Measurements from ENCODE around the gene NME1.
"Not testable (repeated sequence)": the region's sequence is repeated elsewhere in the genome, so short reads cannot be mapped to it uniquely, and the experiment has no call there.

NME1 gene

DNA sequence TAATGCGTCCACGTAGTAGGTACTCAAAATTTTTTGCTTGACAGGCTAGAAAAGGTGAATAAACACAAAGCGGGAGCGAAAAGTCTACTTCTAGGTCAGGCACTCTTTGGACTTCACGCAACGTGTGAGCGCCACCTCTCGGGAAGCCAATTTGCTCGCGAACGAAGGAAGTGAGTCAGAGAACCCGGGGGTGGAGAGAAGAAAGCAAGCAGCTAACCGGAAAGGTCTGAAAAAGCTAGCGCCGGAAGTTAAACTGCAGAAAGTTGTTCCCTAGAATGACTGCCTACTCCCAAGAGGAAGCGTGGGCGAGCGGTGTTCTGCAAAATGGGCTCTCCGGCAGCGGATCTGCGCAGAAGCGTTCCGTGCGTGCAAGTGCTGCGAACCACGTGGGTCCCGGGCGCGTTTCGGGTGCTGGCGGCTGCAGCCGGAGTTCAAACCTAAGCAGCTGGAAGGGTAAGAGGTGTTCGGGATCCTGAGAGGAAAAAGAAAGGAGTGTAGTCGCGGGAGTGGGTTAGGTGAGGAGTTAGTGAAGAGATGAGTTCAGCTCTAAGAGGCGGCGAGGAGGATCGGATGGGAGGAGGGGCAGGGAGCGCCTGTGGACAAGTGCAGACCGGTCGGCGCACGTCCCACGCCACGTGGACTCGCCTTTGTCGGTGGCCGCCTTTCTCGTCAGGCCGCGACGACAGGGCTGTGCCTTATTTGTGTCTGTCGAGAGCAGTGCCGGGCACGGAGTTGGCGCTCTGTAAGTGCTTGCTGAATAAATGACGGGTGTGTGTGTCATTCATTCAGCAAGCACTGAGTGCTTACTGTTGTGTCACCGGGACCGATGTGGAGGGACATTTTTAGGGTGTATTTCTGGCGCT, at the start of gene NME1:
TSS of gene NME1 (plus strand) at position 350 of the 863 bp plus-strand sequence. CDS start 2,096 bp downstream, outside the sequence.
- peak; percentile 97 for DNase-seq

DNA sequence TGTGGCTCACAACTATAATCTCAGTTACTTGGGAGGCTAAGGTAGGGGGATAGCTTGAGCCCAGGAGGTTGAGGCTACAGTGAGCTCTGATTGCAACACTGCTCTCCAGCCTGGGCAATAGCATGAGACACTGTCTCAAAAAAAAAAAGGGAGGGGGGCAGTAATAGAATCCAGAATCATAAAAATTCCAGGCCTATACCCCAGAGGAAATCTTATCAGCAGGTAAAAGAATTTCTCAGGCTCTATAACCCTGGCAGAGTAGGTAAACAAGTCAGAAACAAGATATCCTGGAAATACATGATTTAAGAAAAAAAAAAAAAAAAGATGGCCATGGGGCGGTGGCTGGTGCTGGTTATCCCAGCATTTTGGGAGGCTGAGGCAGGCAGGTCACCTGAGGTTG, 45.6 kb upstream of the NME1 start:
- no peak for DNase-seq

DNA sequence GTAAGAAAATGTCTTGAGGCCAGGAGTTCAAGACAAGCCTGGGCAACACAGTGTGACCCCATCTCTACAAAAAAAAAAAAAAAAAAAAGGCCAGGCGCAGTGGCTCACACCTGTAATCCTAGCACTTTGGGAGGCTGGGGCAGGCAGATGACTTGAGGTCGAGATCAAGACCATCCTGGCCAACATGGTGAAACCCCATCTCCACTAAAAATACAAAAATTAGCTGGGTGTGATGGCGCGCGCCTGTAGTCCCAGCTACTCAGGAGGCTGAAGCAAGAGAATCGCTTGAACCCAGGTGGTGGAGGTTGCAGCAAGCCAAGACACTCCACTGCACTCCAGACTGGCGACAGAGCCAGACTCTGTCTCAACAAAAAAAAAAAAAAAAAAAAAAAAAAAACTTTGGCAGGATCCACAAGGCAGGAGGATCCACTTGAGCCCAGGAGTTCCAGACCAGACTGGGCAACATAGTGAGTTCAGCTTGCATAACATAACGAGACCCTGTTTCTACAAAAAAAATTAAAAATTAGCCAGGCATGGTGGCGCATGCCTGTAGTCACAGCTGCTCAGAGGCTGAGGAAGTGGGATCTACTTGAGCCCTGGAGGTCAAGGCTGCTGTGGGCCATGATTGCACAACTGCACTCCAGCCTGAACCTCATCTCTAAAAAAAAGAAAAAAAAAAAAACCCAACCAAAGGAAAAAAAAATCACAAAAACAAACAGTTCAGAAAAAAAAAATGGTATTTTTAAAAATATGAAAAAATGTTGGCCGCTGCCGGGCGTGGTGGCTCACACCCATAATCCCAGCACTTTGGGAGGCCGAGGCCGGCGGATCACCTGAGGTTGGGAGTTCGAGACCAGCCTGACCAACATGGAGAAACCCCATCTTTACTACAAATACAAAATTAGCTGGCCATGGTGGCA, 40.8 kb upstream of the NME1 start:
- DNase-seq: peak; percentile 61

DNA sequence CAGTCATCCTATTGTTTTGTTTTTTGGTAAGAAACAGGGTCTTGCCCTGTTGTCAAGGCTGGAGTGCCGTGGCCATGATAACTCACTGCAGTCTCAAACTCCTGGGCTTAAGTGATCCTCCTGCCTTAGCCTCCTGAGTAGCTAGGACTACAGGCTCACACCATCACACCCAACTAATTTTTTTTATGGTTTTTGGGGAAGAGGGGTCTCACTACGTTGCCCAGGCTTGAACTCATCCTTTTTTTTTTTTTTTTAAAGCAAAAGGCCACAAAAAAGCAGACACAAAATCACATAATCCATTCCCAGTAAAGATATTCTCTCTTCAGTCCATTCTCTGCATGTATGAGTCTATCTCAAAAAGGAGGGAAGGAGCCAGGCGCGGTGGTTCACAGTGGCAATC, 38.2 kb upstream of the NME1 start:
- no peak for DNase-seq

DNA sequence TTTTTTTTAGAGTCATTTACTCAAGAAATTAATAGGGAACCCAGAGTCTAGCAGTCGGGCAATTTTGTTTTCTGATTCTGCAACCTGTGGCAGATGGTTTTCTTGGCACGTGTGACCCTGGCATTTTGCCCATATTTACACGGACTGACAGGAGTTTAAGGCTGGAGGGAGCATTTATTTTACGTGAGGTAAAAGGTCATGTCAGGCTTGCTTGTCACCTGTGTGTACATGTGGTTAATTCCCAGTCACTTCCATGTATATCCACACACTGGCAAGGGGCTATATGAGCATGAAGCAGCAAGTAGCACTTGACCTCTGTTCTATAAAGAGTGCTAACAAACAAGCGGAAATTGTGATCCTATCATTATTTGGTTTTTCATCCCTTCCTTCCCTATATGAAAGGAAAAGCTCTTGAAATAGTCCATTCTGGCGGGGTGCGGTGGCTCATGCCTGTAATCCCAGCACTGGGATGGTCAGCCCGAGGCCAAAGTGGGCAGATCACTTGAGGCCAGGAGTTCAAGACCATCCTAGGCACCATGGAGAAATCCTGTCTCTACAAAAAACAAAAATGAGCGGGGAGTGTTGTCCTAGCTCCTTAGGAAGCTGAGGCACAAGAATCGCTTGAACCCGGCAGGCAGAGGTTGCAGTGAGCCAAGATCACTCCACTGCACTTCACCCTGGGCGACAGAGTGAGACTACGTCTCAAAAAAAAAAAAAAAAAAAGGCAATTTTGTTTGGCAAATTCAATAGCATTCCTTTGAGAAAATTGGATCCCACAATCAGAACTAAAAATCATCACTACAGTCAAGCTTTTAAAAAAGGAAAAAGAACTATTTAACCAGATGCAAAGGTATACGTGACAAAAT, 34.8 kb upstream of the NME1 start:
- peak; percentile 97 for DNase-seq

DNA sequence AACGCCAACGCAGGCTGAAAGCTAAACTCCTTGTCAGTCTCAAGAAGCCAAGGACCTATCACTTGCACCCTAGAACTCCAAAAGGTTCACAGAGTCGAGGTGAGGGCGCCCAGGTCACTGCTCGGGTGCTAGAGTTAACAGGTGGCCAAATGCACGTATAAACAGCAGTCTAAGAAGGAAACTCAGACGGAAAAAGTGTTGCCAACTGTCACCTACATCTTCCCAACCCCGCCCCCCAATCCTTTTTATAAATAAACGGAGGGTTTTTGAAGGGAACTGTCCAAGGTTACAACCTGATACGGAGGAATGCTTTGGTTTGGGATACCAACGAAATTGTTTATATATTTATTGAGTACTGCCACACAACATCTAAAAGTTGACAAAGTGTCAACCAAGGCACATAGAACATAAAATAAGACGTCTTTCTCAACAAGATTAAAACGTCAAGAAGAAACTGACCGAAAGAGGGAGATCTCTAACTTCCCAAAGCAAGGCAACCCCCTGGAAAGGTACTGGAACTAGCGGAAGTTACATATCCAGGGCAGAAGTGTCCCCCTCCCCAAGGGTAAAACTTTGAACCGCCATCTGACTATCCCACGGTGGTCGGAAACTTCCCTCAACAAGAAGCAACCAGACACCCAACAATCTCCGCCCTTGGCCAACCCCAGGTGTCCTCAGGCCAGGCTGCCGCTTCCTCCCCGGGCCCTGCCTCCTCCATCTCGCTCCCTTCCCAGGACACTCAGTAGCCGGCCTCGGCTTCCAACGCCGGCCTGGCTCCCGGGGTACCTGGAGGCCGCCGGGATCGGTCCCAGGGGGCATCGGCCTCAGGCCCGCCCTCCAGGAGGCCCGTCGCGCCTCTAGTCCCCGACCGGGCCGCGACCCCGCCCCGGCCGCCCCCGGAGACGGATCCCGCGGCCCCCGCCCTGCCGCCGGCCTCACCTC, 33.7 kb upstream of the NME1 start:
- DNase-seq: peak; percentile 23

DNA sequence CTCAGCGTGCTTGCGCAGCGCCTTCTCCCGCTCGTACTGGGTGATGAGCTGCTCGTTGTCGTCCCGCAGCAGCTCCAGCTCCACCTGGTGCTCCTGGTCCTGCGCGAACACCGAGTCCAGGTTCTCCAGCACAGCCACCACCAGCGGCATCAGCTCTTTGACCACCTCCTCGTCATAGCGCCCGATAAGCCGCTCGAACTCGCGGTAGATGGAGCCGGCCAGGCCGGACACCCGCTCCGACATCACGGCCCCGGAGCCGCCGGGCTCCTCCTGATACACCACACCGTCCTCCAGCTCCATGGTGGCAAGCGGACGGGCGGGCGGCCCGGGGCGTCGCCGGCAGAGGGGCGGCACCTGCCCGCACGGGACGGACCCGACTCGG, 33.0 kb upstream of the NME1 start:
- DNase-seq: peak; percentile 41

DNA sequence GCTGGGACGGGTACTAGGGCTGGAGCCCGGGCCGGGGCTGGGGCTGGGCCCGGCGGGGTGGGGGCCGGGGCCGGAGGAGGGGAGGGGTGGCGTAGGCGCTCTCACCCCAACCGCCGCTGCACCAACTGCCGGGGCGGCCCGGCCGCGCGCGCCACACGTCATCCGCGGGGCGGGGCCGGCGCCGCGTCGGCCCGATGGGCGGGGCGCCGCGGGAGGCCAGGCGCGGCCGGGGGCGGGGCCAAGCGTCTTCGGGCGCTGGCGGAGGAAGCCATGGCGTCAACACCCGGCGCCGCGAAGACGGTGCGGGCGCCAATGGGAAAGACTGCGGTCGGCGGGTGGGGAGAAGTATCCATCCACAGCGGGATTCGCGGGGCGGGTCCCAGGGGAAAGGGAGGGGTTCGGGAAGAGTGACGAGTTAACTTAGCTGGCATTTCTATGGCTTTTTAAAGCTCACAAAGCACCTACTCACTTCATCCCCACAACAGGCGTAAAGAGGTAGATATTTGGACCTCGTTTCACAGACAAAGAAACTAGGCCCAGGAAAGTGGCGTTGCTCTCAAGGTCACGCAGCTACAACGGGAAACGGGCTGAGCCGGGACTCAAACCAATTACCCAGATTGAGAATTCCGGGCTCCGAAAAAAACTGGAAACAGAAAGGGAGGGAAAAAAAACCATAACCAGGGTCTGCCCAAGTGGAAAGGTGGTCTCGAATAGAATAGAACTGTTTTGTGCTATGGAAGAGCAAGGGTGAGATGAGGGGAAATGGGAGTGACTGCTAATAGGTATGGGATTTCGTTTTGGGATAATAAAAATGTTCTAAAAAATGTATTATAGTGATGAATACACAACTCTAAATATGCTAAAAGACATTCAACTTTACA, 32.4 kb upstream of the NME1 start, which contains the start of gene SPAG9:
TSS of gene SPAG9 (minus strand) at position 130 of the 881 bp plus-strand sequence. CDS start 212 bp downstream, outside the sequence.
- DNase-seq: peak; percentile 94

DNA sequence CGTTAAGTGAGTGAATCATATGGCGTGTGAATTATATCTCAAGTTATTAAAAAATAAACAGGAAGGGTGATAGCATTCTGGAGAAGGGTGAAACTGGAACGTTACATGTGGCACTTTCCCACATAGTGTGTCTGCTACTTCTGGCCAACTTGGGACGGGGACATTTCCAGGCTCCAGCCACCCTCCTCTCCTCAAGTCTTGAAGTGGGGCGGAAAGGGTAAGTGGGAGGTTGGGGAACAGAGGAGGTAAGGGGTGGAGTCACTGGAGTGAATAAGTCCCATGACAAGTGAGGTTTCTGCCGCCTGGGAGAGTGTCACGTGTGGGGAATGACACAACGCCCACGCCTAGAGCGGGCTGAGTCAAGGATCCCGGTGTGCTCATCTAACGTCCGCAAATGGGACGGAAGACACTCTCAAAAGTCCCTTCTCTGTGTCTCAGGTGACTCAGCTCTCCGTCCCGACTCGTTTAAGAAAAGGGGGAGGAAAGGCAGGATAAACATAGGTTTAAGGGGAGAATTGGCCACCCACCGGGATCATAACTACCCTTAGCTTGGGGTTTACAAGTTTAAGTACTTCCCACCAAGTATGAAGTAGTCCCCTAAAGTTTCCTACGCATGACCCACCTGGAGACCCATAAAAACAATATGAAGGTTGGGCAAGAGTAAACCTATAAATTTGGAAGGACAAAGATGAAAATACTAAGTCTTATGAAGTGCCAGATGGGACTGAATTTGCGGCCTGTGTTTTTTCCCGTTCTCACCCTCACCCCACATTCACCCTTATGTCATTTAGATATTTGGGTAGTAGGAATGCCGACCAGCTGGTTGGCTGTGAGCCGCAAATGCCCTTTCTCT, 31.5 kb upstream of the NME1 start:
- DNase-seq: peak; percentile 52

DNA sequence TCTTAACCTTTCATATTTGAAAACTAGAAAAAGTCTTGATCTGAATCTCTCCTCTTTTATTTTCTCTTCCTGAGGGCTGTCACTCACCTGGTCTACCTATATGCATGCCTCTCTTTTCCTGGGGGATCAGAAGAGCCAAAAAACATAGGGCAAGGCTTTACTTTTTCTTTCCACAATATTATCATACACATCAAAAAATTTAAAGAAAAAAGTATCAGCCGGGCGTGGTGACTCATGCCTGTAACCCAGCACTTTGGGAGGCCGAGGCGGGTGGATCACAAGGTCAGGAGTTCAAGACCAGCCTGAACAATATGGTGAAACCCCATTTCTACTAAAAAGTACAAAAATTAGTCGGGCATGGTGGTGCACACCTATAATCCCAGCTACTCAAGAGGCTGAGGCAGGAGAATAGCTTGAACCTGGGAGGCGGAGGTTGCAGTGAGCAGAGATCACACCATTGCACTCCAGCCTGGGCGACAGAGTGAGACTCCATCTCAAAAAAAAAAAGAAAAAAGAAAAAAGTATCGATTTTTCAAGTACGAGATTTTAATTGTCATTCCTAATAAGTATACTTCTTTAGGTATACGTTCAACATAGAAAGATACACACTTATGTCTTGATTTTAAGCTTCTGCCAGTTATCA, 30.8 kb upstream of the NME1 start:
- DNase-seq: not testable (repeated sequence)

DNA sequence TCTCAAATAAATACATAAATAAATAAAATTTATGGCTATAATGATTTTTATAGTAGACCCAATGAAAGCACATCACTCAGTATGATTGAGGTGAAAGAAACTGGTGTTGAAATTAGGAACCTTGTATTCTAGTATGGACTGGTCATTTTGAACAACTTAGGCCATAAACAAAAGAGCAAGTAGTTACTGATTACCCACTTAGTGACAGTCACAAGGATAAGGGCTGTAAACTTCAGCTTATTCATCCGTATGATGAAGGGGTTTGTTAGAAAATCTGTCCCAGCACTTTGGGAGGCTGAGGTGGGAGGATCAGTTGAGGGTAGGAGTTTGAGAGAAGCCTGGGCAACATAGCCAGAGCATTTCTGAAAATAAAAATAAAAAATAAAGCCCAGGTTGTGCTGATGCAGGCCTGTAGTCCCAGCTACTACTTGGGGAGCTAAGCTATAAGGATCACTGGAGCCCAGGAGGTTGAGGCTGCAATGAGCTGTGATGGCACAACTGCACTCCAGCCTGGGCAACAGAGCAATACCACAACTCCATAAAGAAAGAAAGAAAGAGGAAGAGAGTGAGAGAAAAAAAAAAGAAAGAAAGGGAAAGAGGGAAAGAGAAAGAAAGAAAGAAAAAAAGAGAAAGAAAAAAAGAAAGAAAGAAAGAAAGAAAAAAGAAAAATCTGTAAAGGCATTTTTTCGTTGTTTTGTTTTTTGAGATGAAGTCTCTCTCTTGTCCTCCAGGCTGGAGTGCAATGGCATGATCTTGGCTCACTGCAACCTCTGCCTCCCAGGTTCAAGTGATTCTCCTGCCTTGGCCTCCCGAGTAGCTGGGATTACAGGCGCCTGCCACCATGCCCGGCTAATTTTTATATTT, 28.5 kb upstream of the NME1 start:
- DNase-seq: no peak

DNA sequence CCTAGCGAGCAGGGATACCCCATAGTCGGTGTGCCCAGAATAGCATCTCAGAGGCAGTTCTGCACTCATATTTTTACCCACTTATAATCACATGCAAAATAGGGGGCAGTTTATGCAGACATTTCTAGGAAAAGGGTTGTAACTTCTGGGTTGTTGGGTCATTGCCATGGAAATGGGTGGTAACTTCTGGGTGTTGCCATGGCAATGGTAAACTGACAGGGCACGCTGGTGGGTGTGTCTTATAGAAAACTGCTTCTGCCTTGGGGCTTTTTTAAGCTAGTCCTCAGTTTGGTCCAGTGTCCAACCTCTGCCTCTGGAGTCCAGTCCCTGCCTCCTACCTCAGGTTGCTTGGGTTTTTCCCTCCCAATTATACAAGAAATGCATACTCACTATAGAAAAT, 25.3 kb upstream of the NME1 start:
- no peak for DNase-seq

DNA sequence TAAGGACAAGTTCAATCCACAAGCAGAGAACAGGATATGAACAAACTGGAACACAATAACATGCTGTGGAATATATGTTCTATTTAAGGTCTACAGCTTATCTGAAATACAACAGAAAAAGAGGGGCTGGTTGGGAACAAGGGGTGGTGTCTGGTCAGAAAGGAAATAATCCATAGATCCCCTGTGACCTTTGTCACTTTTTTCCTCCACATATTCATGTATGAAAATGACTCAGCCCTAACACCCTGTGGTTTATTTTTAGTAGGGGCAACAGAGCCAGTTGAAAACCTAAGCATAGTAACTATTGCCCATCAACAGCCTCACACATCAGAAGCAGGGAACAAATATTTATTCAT, 20.4 kb upstream of the NME1 start:
- DNase-seq: no peak

DNA sequence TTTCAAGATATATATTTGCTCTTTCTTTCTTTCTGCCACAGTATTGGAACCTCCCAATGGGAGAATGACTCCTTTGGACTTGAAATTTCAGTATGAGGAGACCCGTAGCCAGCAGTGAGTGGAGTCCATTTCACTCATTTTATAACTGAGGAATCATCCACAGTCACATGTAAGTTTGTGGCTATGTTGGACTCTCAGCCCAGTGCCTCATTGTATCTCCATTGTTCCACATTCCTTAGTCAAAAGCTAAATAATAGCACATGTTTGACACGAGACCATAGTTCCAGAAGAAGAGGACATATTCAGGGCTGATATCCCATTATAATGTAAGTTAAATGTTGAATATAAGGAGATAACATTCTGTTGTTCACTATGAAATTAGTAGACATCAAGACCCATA, 20.0 kb upstream of the NME1 start:
- DNase-seq: no peak

DNA sequence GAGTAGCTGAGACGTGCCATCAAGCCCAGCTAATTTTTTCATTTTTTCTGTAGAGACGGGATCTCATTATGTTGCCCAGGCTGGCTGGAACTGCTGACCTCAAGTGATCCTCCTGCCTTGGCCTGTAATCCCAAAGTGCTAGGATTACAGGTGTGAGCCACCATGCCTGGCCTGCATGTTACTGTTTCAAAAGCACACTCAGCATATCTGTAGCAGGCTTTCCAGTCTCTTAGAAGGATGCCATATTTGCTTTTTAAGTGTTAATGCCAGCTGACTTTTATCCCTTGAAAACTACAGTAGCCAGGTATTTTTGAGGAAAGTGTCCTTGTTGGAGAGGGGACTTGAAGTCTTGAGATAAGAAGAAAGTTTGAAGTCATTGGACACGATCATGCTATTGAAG, 17.4 kb upstream of the NME1 start:
- no peak for DNase-seq

DNA sequence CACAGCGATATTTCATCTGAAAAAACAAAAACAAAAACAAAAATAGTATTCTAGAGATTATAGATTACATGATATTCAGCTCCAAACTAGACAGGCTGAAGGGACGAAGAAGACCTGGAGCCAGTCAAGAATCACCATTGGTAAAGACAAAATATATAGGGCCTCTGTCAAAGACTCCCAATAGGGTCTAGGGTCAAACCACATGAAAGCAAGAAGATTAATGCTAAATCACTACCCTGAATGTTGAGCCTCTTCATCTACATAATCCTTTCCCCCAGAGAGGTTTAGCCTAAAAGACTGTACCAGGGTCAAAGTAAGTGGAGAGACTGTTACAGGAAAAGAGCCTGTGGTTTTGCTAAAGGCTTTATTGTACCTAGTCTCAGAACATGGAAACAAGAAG, 10.8 kb upstream of the NME1 start:
- DNase-seq: no peak

DNA sequence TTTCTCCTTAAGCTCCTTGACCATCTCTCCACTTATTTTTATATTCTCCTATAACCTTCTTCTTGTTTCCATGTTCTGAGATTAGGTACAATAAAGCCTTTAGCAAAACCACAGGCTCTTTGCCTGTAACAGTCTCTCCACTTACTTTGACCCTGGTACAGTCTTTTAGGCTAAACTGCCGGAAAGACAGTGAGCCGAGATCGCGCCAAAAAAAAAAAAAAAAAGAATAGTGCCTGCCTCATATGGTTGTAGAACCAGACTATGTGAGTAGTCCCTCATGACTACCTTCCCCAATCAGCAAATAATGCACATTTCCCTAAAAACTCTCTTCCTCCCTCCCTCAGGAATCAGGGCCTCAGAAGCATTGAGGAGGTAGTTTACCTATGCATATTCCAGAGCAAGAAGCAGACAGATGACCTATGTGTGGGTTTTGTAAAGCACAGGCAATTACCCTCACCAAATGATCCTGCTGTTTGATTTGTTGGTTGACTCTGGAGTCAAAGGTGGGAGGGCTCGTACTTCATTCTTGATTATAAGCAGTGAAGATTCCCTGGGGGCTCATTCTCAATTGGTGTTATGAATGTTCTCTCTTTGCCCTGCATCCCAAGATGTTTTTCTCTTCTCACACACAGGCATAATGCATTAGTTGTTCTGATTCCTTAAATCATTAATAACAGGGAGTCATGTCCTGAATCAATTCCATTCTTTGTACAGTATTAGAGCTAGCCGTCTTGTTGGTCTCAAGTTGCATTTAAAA, 8.9 kb upstream of the NME1 start:
- DNase-seq: no peak

All from NCI-H2029 (cell line).